Fibroblast of lung (primary cell): ENCODE results near the gene SCYGR1. TPM values are rescaled to one million over a fixed set of nuclear protein-coding genes. Genes with fewer than 3 reads are reported as not detected.

Experiments used
- DNase-seq, 2 donors: peaks; one replicate each; pipeline versions ENCODE4 v3.0.0 to v3.0.0-alpha.2; 2010; ENCODE audit warnings: low read depth in 2 of 2
- H2AFZ ChIP-seq: 2 replicates; pipeline ENCODE4 v1.5.1; 2012; ENCODE audit warnings: low read length, control low read depth, inconsistent platforms
- H3K27ac ChIP-seq: 2 replicates; pipeline ENCODE4 v1.5.1; 2011; ENCODE audit warnings: low read length, control low read depth; ENCODE audit not compliant: insufficient read depth
- H3K27me3 ChIP-seq: 2 replicates; pipeline ENCODE4 v1.5.1; 2011; ENCODE audit warnings: mild to moderate bottlenecking, low read length; ENCODE audit not compliant: control insufficient read depth, insufficient read depth
- H3K36me3 ChIP-seq: 2 replicates; pipeline ENCODE4 v1.5.1; 2011; ENCODE audit warnings: low read length; ENCODE audit not compliant: control insufficient read depth, insufficient read depth
- H3K4me1 ChIP-seq: 2 replicates; pipeline ENCODE4 v1.5.1; 2011; ENCODE audit warnings: low read length; ENCODE audit not compliant: control insufficient read depth, insufficient read depth; ENCODE audit errors: extremely low read depth
- H3K4me2 ChIP-seq: 2 replicates; pipeline ENCODE4 v1.5.1; 2011; ENCODE audit warnings: low read length, control low read depth; ENCODE audit not compliant: insufficient read depth; ENCODE audit errors: extremely low read depth
- H3K4me3 ChIP-seq, 4 experiments: fragments of 200-600 bp in 1 of 4; sonication (generic) in 1 of 4; replicated peaks in 1 of 4; 2 replicates each; pipeline ENCODE4 v1.5.1; 2011 to 2016; ENCODE audit warnings: low read length in 4 of 4, low read depth in 3 of 4, mild to moderate bottlenecking in 3 of 4, control low read depth in 2 of 4, inconsistent platforms in 1 of 4, mixed read lengths in 1 of 4; ENCODE audit not compliant: insufficient read depth in 1 of 4; ENCODE audit errors: control extremely low read depth in 1 of 4
- H3K79me2 ChIP-seq: 2 replicates; pipeline ENCODE4 v1.5.1; 2012; ENCODE audit warnings: mild to moderate bottlenecking, low read length, inconsistent platforms; ENCODE audit not compliant: control insufficient read depth, insufficient read depth
- H3K9ac ChIP-seq: 2 replicates; pipeline ENCODE4 v1.5.1; 2011; ENCODE audit warnings: mild to moderate bottlenecking, low read length, control low read depth; ENCODE audit not compliant: insufficient read depth
- H3K9me3 ChIP-seq: 2 replicates; pipeline ENCODE4 v1.5.1; 2012; ENCODE audit warnings: low read depth, low read length; ENCODE audit not compliant: control insufficient read depth, insufficient read depth
- H4K20me1 ChIP-seq: 2 replicates; pipeline ENCODE4 v1.5.1; 2011; ENCODE audit warnings: low read length; ENCODE audit not compliant: control insufficient read depth, insufficient read depth; ENCODE audit errors: extremely low read depth
- CTCF ChIP-seq, 2 donors: IDR thresholded peaks in 1 of 2; conservative IDR thresholded peaks in 1 of 2; 1 replicate in 1 of 2; 2 replicates in 1 of 2; pipeline ENCODE4 v1.5.1; 2011 to 2012; ENCODE audit warnings: low read length in 2 of 2, control low read depth in 1 of 2, inconsistent platforms in 1 of 2, low read depth in 1 of 2, mild to moderate bottlenecking in 1 of 2
- EZH2 ChIP-seq: IDR thresholded peaks from 2 replicates; pipeline ENCODE4 v1.5.1; 2012; ENCODE audit warnings: low read length, control low read depth, mild to moderate bottlenecking; ENCODE audit errors: missing control alignments
- polyA plus RNA-seq, 2 donors: library from polyadenylated mRNA; depleted of rRNA in 1 of 2; stranded (reverse) in 1 of 2; unstranded in 1 of 2; fragments of >200 nt; gene quantifications; 2 replicates each; pipeline ENCODE4 v1.2.1, GENCODE V29; 2011 to 2012; ENCODE audit warnings: missing spikeins in 1 of 2
- total RNA-seq: library from RNA; depleted of rRNA; stranded (reverse); fragments of >200 nt; gene quantifications from 2 replicates; pipeline ENCODE4 v1.2.1, GENCODE V29; 2014

The SCYGR1 gene
- total and polyA plus RNA-seq, 2 donors (not counting 1 experiment from before 2014, with no cell fraction given), result not detected

- Histone ChIP-seq H3K79me2 (no peaks in the 10 kb centered on the region), H2AFZ (no peak overlapping the region), H3K9ac (no peak overlapping the region), H3K4me3 (no peak overlapping the region), H3K4me1 (no peaks in the 10 kb centered on the region), H3K27me3 (no peaks in the 10 kb centered on the region), H4K20me1 (no peaks in the 10 kb centered on the region), H3K4me2 (no peak overlapping the region), H3K9me3 (no peaks in the 10 kb centered on the region), H3K27ac (no peak overlapping the region), H3K36me3 (no peaks in the 10 kb centered on the region)
- DNase-seq, result no peak
- no peak for TF ChIP-seq EZH2
- no peak for TF ChIP-seq CTCF (conservative IDR thresholded peaks at IDR 0.05 in 1 of 2, IDR thresholded peaks at IDR 0.05 in 1 of 2; ENCODE audit: low read depth in 1 of 2, low read length in 2 of 2)
Observed at GRCh38 chr2:227420087-227421052, 32.6 kb upstream of the SCYGR1 start.

- Histone ChIP-seq H3K27ac (no peak overlapping the region), H3K4me3 (no peak overlapping the region), H3K79me2 (no peaks in the 10 kb centered on the region), H3K9ac (no peak overlapping the region), H3K27me3 (no peaks in the 10 kb centered on the region), H4K20me1 (no peaks in the 10 kb centered on the region), H2AFZ (no peak overlapping the region), H3K4me2 (no peak overlapping the region), H3K4me1 (peaks cover 2% of the 10 kb centered on the region), H3K36me3 (no peaks in the 10 kb centered on the region), H3K9me3 (no peaks in the 10 kb centered on the region)
- no peak for TF ChIP-seq EZH2
- no peak for TF ChIP-seq CTCF (conservative IDR thresholded peaks at IDR 0.05 in 1 of 2, IDR thresholded peaks at IDR 0.05 in 1 of 2; ENCODE audit: low read depth in 1 of 2, low read length in 2 of 2)
- no peak for DNase-seq
Observed at GRCh38 chr2:227416701-227417100, 29.0 kb upstream of the SCYGR1 start.

GRCh38 chr2:227415538-227416424 lies 28.0 kb upstream of the SCYGR1 start:
- Histone ChIP-seq H3K79me2 (no peaks in the 10 kb centered on the region), H3K4me3 (no peak overlapping the region), H3K27me3 (no peaks in the 10 kb centered on the region), H3K9ac (no peak overlapping the region), H3K36me3 (no peaks in the 10 kb centered on the region), H4K20me1 (no peaks in the 10 kb centered on the region), H3K4me1 (peaks cover 2% of the 10 kb centered on the region), H3K4me2 (no peak overlapping the region), H2AFZ (peak overlapping the region; percentile 7), H3K9me3 (no peaks in the 10 kb centered on the region), H3K27ac (no peak overlapping the region)
- peak; percentile 78 to 85 for DNase-seq
- TF ChIP-seq EZH2 (no peak), CTCF (conservative IDR thresholded peaks at IDR 0.05 in 1 of 2, IDR thresholded peaks at IDR 0.05 in 1 of 2; ENCODE audit: low read depth in 1 of 2, low read length in 2 of 2) (no peak)
